Measurements from ENCODE around the gene THSD7B. TPM values are rescaled to one million over a fixed set of nuclear protein-coding genes. Genes with fewer than 3 reads are reported as not detected.

THSD7B gene
- total and polyA plus RNA-seq, 9 of the 15 experiments (the other 6 are each of a cell fraction or from before 2014, with no cell fraction given): not detected

- TF ChIP-seq RREB1 (CRISPR knock-in tag; IDR thresholded peaks at IDR 0.05): no peak
- TF ChIP-seq ZNF197 (CRISPR knock-in tag; IDR thresholded peaks at IDR 0.05; ENCODE audit: low read depth): no peak
- TF ChIP-seq AFF4 (CRISPR knock-in tag; IDR thresholded peaks at IDR 0.05): no peak
- TF ChIP-seq NR2F6 (CRISPR knock-in tag; IDR thresholded peaks at IDR 0.05): no peak
- TF ChIP-seq ARID3B (CRISPR knock-in tag; IDR thresholded peaks at IDR 0.05; ENCODE audit: borderline replicate concordance): no peak
- no peak for TF ChIP-seq SNAPC5 (CRISPR knock-in tag; IDR thresholded peaks at IDR 0.05)
- TF ChIP-seq UBTF (IDR thresholded peaks at IDR 0.05; ENCODE audit: borderline replicate concordance in 1 of 2, low read depth in 2 of 2, low read length in 2 of 2): no peak
These were observed 522.7 kb downstream of the THSD7B start (continued) for GRCh38 chr2:137287913-137288639.

Measured in K562 (cell line).